HepG2 (cell line): Measurements from ENCODE around the gene ATE1.

Source experiments
- ASH2L ChIP-seq: fragments of 300-600, 200-600 bp; sonication (generic); IDR thresholded peaks from 2 replicates; pipeline ENCODE4 v1.7.0; 2017; ENCODE audit warnings: low read depth, mild to moderate bottlenecking, moderate library complexity, mixed read lengths, low read length; ENCODE audit not compliant: insufficient read length
- ETS1 ChIP-seq: sonication (generic); formaldehyde crosslinking; IDR thresholded peaks from 2 replicates; pipeline ENCODE4 v1.4.0; 2020; ENCODE audit warnings: missing genetic modification reagents
- POLR2A ChIP-seq, 2 experiments: IDR thresholded peaks; 2 replicates each; pipeline ENCODE4 v1.6.1; 2011; ENCODE audit warnings: low read depth in 2 of 2, low read length in 2 of 2, mild to moderate bottlenecking in 1 of 2, moderate library complexity in 1 of 2; ENCODE audit not compliant: insufficient read depth in 1 of 2
- RNF219 ChIP-seq: sonication (generic); formaldehyde crosslinking; IDR thresholded peaks from 2 replicates; pipeline ENCODE4 v1.5.0; 2020; ENCODE audit warnings: mild to moderate bottlenecking, missing genetic modification reagents
- TF ChIP-seq, protein P1 (sequence below): sonication (generic); formaldehyde crosslinking; IDR thresholded peaks from 2 replicates; pipeline ENCODE4 v1.5.0; 2020; ENCODE audit warnings: mild to moderate bottlenecking, missing genetic modification reagents, moderate library complexity

DNA sequence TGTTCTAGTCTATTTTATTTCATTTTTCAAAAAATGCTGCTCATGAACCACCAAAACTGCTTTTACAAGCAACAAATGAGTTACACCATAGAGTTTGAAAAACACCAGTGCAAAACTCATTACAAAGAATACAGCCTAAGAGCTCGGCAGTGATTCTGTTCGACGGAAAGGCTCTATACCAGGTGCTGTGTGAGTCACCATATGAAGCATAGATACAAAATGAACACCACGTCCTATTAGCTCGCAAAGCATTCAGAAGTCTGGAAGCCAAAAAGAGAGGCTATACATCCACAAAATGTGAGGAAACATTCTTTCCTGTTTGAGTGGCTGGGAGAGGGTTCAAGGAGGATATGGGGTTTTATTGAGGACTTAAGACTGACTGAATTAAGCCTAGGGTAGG, 136.1 kb downstream of the ATE1 start:
- no peak for TF ChIP-seq ETS1 (CRISPR knock-in tag)
- TF ChIP-seq POLR2A (IDR thresholded peaks at IDR 0.05; ENCODE audit: insufficient read depth in 1 of 2, low read depth in 2 of 2, low read length in 2 of 2) = no peak
- no peak for TF ChIP-seq ASH2L
- TF ChIP-seq, protein P1, sequence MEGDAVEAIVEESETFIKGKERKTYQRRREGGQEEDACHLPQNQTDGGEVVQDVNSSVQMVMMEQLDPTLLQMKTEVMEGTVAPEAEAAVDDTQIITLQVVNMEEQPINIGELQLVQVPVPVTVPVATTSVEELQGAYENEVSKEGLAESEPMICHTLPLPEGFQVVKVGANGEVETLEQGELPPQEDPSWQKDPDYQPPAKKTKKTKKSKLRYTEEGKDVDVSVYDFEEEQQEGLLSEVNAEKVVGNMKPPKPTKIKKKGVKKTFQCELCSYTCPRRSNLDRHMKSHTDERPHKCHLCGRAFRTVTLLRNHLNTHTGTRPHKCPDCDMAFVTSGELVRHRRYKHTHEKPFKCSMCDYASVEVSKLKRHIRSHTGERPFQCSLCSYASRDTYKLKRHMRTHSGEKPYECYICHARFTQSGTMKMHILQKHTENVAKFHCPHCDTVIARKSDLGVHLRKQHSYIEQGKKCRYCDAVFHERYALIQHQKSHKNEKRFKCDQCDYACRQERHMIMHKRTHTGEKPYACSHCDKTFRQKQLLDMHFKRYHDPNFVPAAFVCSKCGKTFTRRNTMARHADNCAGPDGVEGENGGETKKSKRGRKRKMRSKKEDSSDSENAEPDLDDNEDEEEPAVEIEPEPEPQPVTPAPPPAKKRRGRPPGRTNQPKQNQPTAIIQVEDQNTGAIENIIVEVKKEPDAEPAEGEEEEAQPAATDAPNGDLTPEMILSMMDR (CRISPR knock-in tag) = no peak
- no peak for TF ChIP-seq RNF219
